D341Med (cell line): ENCODE measurements around the gene COMMD9.

Source experiments
- DNase-seq: peaks from one replicate; pipeline ENCODE4 v3.0.0; 2012; ENCODE audit warnings: low spot score

The COMMD9 gene

GRCh38 chr11:36296884-36297543, 7.8 kb upstream of the COMMD9 start:
- no peak for DNase-seq

DNA sequence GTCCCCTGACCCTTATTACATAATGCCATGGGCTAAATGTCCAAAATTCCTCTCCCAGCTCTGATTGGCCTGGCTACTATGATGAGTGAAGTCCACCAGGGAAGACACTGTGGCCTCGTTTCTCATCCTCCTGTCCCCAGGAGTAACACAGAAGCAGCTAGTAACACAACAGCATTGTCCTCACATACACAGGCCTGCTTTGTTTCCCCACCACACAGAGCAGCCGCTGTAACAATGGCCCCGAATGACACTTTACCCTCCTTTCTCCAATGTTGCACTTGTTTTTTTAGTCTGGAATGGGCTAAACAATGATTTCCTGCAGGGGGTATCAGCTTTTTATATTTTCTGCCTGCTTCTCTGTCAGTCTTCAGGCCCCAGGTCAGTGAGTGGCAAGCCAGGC, 6.7 kb upstream of the COMMD9 start, which contains the start of gene PRR5L:
Gene PRR5L (plus strand): TSS at position 363 of the 400 bp plus-strand sequence. CDS start 104,834 bp downstream, outside the sequence.
- no peak for DNase-seq

DNA sequence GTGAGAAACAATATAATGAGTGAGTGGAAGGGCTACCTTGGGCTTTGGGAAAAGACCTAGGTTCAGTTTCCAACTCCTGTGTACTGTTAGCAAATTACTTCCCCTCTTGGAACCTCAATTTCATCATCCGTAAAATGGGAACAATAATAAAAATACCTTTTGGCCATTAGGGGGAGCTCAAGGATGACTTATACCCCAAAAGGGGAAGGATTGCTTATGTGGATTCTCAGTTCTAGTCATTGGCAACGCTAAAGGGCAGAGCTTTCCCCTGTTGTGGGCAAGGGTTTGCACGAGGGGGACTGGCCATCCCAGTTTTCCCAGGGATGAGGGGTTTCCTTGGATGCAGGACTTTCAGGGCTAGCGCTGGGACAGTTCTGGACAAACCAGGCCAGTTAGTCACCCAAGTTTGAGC, 3.1 kb upstream of the COMMD9 start:
- peak; percentile 68 for DNase-seq

DNA sequence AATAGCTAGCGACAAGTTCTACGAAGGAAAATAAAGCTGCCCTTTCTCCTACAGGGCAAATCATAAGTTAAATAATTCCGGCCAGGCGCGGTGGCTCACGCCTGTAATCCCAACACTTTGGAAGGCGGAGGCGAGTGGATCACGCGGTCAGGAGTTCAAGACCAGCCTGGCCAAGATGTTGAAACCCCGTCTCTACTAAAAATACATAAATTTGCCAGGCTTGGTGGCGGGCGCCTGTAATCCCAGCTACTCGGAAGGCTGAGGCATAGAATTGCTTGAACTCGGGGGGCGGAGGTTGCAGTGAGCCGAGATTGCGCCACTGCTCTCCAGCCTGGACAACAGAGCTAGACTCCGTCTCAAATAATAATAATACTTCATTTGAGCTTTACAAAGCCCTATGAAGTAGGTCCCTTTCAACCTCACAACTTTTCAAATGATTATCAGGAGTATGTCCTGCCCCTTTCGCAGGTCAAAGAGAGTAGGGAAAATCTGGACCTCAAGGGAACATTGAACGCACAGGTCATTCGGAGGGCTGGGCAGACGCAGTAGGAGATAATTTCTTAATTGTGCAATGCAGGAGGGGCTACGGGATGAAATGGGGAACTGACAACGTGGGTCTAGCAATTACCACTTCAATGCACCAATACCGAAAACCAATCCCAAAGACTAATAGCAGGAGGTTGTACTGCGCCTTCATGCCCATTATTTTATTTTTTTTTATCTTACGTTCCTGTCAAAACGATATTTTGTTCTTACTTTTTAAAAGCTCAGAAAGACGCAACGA, 590 bp downstream of the COMMD9 start:
- no peak for DNase-seq

GRCh38 chr11:36282926-36283325, 6.3 kb downstream of the COMMD9 start:
- DNase-seq = no peak

- no peak for DNase-seq
Observed at GRCh38 chr11:36281850-36282249, 7.4 kb downstream of the COMMD9 start.

DNA sequence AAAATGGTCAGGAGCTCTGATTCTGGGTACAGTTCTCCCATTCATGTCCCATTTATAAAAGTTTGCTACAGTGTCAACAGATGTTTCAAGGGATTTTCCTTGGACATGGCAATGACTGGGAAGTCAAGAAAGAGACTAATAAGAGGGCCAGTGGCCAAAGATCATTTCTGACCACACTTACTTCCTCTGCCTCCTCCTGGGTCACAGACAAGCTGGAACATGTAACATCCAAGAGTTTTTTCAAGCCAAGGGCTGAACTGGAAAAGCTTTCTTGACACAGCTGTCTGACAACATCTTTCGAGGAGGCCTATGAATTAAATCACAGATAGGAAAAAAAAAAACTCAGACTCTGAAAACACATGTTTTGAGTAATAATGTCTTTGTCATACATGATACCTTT, 8.7 kb downstream of the COMMD9 start:
- no peak for DNase-seq

DNA sequence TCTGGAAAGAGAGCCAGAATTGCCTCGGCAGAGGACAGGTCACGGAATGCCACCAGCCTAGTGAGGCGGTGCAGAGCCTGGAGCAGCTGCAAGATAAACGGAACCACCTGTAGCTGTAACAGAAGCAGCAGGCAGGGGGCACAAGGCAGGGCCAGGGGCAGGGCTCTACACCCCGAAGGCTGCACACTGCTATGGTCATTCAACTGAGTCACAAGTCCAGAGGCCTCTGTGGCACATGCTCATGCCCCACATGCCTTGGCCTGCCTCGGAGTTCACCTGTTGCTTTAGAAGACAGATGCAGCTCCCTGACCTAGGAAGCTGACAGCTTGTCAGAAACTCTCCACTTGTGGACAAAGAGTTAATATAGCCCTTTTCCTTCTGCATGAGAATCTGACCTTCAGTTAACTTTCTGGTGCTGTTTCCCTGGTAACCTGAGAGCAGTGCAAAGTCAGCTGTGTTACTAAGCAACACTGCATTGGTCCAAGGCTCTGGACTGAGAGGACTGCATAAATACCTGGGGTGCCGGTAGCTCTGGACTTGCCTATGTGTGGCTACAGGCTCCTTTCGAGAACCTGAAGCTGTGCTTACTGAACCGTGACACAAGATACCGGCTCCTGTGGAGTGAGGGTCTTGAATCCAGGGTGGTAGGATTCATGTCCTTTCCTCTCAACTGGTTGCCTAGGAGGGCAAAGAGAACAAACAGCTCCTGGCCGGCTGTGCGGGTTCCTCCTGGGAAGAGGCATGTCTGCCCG, 10.5 kb downstream of the COMMD9 start:
- no peak for DNase-seq

DNA sequence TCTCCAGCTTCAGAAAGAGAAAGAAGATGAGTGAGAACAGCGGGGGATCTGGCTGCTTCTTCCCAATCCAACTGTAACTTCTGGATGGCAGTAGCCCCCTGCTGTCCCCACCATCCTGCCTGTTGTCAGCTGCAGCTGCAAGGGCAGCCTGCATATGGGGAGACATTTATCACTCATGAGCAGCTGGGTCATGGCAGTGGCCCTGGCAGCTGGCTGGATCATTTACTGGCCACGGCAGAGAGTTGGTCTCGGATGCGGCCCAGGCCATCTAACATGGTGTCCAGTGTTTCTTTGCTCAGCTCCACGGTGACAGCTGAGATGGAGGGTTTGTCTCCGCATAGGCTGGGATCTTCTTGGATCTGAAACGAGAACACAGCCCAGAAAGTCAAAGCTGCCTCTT, 14.8 kb downstream of the COMMD9 start:
- DNase-seq = no peak

- DNase-seq = peak; percentile 80
Observed at GRCh38 chr11:36273110-36273509, 16.1 kb downstream of the COMMD9 start.

- DNase-seq = no peak
Observed at GRCh38 chr11:36271794-36272407, 17.3 kb downstream of the COMMD9 start.

- DNase-seq = no peak
Observed at GRCh38 chr11:36270701-36271100, 18.5 kb downstream of the COMMD9 start.

GRCh38 chr11:36268337-36268985, 20.8 kb downstream of the COMMD9 start:
- DNase-seq = no peak

GRCh38 chr11:36266767-36267166, 22.5 kb downstream of the COMMD9 start:
- no peak for DNase-seq

- peak; percentile 81 for DNase-seq
Observed at GRCh38 chr11:36265793-36266628, 23.2 kb downstream of the COMMD9 start.

GRCh38 chr11:36264973-36265344, 24.3 kb downstream of the COMMD9 start:
- DNase-seq = no peak

- no peak for DNase-seq
Observed at GRCh38 chr11:36264011-36264972, 24.9 kb downstream of the COMMD9 start.

GRCh38 chr11:36261094-36261493, 28.1 kb downstream of the COMMD9 start:
- DNase-seq = no peak

- peak; percentile 79 for DNase-seq
Observed at GRCh38 chr11:36258730-36259360, 30.4 kb downstream of the COMMD9 start.
